Femur (tissue), 1 donor: Measurements from ENCODE around the gene ADGB.
"Not testable (repeated sequence)": the region's sequence is repeated elsewhere in the genome, so short reads cannot be mapped to it uniquely, and the experiment has no call there.

Experiments used
- DNase-seq: peaks from one replicate; pipeline ENCODE4 v3.0.0-alpha.2; 2017

Gene ADGB

DNA sequence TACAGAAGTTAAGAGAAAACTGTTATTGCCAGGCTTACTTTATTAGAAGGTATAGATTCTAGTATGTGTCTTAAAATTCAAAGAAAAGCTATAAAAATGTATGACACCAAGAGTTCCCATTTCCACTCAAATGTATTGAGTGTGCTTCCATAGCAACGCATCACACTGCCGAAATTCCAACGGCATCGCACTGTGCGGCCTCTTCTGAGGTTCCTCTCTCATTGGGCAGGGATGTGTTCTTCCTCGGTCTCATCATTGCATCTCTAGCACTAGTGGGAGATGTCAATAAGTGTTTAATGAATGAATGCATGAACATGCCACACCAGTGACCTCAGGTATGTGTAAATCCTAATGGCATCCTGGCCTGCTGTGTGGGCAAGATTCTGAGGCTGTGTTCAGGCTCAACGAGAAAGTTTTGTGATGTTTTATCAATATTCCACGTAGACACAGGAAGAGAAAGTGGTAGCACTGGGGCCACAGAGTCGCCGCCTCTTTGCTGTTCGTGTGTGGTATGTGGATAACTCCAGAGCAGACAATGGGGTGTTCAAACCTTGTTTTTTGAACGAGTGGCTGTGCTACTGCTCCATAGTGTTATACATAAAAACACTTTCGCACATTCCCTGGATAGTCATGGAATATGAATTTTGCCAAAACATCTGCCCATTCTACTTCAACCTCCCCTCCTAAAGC, 171.6 kb downstream of the ADGB start:
- no peak for DNase-seq

- DNase-seq, result peak; percentile 73
These were observed 172.4 kb downstream of the ADGB start for GRCh38 chr6:146770965-146771735.

- DNase-seq, result no peak
These were observed 176.4 kb downstream of the ADGB start for GRCh38 chr6:146775220-146775619.

DNA sequence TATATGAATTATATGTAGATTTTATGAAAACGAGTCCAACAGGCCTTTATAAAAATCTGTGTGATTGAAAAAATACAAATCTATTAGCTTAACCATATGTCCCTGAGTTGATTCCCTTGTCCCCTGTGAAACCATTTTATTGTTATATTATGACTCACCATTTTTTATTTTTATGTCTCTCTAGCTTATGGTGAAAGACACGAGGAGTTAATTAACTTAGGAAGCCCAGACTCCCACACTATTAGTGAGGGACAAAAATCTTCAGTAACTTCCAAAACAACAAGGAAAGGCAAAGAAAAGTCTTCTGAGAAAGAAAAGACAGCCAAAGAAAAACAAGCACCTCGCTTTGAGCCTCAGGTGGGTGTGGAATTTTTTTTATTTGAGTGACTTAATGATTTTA, 183.1 kb downstream of the ADGB start:
- no peak for DNase-seq

DNA sequence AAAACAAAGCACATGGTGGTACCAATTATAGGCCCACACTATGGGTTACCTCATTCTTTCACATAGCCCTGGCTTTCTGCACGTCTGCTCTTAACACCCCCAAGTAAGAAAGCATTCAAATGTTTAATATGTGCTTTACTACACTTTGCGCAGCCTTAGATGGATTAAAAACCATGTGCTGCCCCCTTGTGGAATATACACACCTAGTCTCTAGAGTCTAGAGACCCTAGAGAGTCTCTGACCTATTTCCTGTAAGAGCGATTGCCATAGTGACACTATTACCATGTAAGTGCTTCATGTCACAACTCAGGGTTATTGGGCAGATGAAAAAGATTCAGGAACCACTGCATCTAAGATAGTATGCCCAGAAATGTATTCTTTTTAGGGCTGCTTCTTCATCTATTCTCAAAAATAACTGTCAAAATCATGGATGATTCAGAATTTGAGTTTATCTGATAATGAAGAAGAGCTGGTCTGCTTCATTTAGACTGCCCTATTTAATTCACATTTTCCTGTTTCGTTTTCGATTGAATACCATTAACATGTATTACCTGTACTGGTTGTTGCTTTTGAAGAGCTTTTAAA, 186.3 kb downstream of the ADGB start:
- no peak for DNase-seq

DNA sequence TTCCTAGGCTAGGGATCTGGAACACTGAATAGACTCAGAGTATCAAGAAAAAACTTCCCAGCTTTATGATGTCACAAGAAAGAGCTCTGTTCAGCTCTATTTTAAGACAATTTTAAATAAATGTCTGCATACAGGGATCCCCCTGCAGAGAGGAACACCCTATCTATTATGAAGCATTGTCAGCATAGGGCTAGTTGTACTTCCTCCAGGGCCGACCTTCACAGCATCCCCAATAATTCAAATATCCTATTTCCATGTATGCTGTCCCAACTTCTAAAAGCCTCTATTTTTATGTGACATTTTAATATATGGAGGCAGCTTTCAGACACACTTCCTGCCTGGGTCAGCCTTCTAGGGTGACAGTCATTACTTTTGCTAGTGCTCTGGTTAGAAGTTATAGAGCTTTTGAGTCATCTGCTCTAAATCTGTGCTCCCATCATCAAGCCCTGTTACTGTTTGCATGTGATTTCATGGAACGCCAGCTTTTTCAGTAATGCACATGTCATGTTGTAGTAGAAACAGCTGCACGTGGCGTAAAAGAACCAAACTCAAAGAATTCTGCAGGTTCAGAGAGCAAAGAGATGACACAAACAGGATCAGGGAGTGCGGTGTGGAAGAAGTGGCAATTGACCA, 189.2 kb downstream of the ADGB start:
- no peak for DNase-seq

DNA sequence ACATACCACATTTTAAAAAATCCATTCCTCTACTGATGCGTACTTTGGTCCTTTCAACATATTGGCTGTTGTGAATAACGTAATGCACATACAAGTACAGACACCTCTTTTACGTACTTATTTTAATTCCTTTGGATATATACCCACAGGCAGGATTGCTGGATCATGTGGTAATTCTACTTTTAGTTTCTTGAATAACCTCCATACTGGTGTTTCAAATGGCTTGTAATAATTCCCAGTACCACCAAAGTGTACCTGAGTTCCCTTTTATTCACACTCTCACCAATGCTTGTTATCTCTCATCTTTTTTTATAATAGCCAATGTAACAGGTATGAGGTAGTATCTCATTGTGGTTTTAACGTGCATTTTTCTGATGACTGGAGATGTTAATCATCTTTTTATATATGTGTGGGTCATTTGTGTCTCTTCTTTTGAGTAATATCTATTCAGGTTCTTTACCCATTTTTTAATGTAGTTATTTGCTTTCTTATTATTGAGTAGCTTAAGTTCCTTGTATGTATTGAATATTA, 191.9 kb downstream of the ADGB start:
- DNase-seq, result no peak

DNA sequence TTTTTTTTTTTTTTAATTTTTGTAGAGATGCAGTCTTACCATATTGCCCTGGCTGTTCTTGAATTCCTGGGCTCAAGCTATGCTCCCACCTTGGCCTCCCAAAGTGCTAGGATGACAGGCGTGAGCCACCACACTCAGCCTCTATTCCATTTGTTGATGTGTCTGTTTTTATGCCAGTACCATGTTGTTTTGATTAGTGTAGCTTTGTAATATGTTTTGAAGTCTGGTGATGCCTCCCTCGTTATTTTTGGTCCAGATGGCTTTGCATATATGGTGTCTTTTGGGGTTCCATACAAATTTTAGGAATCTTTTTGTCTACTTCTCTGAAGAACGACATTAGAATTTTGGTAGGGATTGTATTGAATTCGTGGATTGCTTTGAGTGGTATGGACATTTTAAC, 193.2 kb downstream of the ADGB start:
- no peak for DNase-seq

- DNase-seq, result not testable (repeated sequence)
These were observed 194.4 kb downstream of the ADGB start for GRCh38 chr6:146793218-146793617.

- DNase-seq, result no peak
These were observed 196.8 kb downstream of the ADGB start for GRCh38 chr6:146795479-146796133.

DNA sequence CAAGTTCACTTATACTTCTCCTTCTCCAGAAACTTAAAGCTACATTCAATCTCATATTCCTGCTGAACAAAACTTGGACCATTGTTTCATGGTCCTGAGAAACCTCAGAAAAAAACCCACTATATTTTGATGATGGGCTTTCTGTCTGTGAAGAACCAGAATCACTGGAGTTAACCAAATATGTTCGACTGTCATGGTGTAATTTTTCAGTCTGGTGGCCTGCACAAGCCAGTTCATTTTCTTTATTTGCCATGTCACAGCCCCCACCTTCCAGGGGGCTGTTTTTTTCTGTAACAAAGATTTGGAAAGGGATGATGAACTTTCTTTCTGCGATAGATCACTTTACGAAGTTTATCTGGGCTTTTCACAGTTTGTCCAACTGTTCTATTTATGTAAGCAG, 204.4 kb downstream of the ADGB start:
- not testable (repeated sequence) for DNase-seq

- DNase-seq, result no peak
These were observed 204.8 kb downstream of the ADGB start for GRCh38 chr6:146803601-146804000.

DNA sequence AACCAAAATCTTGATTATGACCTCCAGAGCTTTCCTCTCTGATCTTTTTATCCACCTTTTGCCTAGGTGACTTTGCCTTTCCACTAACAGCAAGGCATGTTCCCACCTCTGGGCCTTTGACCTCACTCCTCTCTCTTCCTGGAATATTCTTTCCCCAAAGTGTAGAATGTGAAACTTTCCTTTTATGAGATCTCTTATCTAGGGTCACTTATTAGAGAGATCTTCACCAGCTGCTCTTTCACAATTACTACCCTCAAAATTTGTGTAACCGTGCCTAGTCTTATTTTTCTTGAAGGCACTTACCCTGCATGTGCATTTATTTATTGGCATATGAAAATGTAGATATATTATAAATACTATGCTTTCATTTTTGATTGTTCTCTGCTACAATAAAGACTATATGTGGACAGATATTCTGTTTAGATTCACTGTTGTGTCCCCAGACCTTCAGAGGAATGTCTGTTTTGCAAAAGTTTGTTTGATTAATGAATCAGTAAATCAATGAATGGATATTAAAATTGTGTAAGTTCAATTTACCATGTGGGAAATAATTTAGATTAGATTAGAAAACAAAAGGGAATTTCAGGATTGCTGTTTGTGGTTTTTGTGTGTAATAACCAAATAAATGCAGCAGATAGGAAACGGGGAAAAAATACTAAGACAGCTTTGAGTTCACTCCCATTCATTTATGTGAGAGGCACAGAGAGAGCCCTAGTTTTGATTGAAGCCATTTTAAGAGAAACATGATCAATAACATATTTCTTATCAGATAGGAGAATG, 207.0 kb downstream of the ADGB start:
- no peak for DNase-seq

DNA sequence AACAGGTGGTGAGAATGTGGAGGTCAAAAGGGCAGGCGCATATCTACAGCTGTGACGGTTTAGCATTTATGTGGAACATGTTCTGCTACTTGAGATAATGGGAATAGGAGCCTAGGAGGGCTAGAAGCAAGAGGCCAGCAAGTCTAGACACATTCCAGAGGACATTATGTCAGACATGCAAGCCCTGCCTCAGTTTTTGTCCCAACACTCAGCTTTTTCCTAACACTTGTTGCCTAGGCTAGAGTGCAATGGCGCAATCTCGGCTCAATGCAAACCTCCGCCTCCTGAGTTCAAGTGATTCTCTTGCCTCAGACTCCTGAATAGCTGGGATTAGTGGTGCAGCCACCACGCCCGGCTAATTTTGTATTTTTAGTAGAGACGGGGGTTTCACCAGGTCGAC, 210.2 kb downstream of the ADGB start:
- DNase-seq, result not testable (repeated sequence)

DNA sequence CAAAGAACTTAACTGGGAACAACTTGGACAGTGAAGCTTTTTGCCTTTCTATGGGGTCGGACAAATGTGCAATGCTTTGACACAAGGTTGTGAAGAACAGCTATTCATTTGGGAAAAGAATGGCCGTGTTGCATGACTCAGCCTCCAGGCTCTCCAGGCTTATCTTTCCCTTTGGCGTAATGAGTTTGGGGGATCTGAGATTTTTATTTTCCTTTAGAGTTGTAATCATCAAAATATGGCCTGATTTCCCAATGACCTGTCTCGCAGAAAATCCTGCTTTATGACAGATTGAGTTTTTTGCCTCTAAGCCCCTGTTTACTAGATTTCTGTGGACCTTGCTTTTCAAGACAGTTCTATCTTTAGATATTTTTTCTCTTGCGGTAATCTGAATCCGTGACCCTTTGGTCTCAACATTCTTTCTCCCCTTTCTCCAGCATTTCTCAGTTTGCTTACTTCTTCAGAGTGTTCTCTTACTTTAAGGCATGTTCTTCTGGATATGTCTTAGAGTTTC, 214.1 kb downstream of the ADGB start:
- not testable (repeated sequence) for DNase-seq

GRCh38 chr6:146813554-146813953, 214.8 kb downstream of the ADGB start:
- DNase-seq, result no peak

GRCh38 chr6:146814148-146814750, 215.5 kb downstream of the ADGB start:
- DNase-seq, result no peak

DNA sequence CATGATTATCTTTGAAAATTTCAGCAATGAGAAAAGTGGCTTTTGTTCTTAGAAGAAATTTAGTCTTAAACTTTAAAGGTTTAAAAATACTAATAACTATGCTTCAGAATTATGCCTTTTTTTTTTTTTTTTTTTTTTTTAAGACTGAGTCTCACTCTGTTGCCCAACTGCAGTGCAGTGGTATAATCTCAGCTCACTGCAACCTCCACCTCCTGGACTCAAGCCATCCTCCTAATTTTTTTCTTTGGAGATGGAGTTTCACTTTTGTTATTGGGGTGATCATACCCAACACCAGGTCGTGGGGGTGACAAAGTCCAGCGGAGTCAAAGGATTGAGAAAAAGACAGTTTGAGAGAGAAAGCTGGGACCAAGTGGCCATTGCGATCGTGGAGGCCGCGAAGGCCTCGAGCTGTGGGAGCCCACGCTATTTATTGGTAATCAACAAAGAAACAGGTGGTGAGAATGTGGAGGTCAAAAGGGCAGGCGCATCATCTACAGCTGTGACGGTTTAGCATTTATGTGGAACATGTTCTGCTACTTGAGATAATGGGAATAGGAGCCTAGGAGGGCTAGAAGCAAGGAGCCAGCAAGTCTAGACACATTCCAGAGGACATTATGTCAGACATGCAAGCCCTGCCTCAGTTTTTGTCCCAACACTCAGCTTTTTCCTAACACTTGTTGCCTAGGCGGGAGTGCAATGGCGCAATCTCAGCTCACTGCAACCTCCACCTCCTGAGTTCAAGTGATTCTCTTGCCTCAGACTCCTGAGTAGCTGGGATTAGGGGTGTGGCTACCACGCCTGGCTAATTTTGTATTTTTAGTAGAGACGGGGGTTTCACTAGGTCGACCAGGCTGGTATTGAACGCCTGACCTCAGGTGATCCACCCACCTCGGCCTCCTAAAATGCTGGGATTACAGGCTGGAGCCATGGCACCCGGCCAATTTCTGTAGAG, 217.0 kb downstream of the ADGB start:
- not testable (repeated sequence) for DNase-seq

- no peak for DNase-seq
These were observed 221.0 kb downstream of the ADGB start for GRCh38 chr6:146819596-146820320.
